ENCODE results near the gene TSSK1B.
"Not testable (repeated sequence)": the region's sequence is repeated elsewhere in the genome, so short reads cannot be mapped to it uniquely, and the experiment has no call there.

The TSSK1B gene, protein sequence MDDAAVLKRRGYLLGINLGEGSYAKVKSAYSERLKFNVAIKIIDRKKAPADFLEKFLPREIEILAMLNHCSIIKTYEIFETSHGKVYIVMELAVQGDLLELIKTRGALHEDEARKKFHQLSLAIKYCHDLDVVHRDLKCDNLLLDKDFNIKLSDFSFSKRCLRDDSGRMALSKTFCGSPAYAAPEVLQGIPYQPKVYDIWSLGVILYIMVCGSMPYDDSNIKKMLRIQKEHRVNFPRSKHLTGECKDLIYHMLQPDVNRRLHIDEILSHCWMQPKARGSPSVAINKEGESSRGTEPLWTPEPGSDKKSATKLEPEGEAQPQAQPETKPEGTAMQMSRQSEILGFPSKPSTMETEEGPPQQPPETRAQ

DNA sequence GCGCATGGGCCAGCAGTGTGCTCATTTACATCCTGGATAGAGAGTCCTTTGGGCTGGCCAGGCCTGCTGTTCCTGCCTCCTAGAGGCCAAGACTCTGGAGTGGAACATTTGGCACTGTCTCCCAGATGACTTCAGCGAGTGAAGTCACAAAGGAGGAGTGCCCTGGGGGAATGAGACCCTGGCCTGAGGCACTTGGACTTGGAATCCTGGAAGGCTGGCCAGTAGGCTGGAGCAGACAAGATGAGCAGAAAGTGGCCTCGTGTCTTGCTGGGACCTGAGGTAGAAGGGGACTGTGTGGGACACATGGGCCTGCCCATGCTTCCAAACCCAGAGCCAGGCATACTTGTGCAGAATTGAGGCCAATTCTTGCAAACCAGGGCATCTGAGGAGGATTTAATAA is at the start of gene TSSK1B:
Gene TSSK1B (minus strand): TSS at position 101 of the 400 bp plus-strand sequence. CDS start 150 bp downstream, outside the sequence.
- no peak for DNase-seq (ENCODE audit: low read depth)

- no peak for DNase-seq (ENCODE audit: low read depth)
Observed at GRCh38 chr5:113480243-113480642, 45.5 kb upstream of the TSSK1B start.

DNA sequence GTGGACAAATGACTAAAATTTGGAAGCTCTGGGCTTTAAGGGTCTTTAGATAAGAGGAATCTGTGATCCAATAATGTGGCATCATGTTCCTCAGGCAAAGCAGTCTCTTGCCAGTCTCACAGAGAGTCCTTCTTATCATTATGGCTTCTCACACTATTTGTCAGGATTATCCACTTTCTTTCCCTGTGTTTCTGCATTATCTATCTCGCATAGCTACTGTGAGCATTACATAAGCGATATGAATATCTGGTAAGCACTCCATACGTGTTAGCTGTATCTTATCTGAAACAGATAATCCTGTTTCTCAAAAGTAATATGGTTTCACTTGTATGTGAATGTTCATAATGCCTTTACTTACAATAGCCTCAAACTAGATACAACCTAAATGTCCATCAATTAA is 43.9 kb upstream of the TSSK1B start:
- no peak for DNase-seq (ENCODE audit: low read depth)

DNA sequence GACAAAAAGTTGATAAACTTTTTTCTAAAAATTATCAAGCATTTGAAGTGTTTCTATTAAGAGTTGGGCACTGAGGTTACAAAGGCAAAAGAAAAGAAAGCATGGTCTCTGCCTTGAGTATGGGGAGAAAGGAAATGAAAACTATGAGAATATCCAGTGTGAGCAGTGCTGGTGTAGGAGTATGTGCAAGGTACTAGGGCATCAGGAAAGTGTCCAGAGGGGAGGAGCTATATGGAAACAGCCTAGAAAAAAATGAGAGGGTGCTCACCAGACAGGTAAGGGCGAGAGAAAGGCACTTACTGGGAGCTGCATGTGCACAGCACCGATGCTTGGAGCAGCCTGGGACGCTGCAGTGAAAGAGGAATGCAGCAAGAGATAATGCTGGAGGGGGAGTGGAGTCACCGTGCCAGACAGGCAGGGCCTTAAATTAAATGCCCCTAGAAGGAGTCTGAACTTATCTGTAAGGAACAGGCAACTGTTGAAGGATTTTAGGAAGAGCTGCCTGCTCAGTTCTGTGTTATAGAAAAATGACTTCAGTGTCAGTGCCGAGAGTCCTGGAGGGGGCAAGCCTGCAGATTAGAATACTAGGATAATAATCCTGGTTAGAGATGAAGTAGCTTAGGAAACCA is 39.4 kb upstream of the TSSK1B start:
- DNase-seq (ENCODE audit: low read depth), result no peak

DNA sequence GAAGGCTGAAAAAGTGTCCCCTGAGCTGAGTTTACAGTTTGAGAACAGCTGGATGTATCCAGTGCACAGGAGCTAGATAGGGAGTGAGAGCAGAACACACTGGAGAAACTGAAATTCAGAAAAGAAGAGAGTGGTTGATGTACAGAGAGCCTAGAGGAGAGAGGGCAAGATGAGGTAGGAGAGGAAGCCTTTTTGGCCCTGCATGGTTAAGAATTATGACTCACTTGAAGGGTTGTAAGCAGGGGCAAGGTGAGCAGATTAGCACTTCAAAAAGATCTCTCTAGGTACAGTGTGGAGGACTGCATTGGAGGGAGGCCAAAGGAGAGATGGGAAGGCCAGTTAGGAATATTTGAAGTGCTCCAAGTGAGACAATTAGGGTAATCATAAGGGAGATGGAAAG is 28.2 kb upstream of the TSSK1B start:
- DNase-seq (ENCODE audit: low read depth), result no peak

DNA sequence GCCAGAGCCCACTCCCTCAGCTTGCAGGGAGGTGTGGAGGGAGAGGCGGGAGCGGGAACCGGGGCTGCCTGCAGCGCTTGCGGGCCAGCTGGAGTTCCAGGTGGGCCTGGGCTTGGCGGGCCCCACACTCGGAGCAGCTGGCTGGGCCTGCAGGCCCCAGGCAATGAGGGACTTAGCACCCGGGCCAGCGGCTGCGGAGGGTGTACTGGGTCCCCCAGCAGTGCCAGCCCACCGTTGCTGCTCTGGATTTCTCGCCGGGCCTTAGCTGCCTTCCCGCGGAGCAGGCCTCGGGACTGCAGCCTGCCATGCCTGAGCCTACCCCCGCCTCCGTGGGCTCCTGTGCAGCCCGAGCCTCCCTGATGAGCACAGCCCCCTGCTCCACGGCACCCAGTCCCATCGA is 22.3 kb upstream of the TSSK1B start:
- not testable (repeated sequence) for DNase-seq (ENCODE audit: low read depth)

GRCh38 chr5:113452941-113453340 is 18.2 kb upstream of the TSSK1B start:
- DNase-seq (ENCODE audit: low read depth), result no peak

DNA sequence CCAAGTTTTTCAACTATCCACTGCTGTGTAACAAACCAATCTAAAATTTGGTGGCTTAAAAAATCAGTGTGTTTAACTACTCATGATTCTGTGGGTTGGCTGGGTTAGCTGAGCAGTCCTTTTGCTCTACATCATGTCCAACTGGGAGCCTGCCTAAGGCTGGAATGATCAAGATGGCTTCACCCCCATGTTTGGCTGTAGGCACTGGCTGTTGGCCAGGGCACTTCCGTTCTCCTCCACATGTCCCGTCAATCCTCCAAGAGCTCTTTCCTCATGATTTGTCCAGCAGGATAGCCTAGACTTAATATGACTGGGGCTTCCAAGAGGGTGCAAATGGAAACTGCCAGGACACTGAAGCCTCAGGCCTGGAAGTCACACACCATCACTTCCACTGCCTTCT is 17.0 kb upstream of the TSSK1B start:
- DNase-seq (ENCODE audit: low read depth), result no peak

DNA sequence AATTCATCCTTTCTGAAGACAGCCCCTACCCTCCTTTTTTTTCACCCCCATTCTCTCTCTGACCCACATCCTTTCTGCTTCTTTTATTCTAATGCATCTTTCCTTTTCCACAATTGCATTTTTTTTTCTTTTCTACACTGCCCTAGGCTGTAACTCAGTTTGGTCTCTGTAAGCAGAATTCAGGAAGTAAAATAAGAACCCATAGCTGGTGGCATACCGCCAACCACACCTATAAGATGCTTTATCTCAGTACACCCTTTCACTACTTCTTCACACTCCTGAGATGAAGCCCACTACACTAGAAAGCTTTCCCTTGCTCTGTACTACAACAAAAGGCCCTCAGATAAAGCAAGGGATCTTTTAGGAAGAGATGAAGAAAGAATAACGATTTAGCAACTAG is 16.1 kb upstream of the TSSK1B start:
- no peak for DNase-seq (ENCODE audit: low read depth)

DNA sequence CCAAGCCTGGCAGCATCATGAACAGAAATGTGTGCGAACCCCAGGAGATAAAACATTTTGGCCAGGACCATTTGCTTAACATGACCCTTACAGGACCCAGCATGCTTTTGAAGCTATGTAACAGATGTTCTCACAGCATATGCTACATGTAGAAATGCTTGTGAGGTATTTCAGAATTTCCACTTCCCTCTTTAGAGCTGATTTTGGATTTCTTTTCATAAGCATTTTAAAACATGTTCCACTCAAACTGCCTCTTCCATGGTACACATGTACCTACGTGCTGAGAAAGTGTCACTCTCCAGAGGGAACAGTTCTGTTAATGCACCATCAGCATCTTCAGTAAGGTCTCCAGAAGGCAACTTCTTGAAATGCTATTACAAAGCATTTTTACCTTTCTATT is 15.7 kb upstream of the TSSK1B start:
- DNase-seq (ENCODE audit: low read depth), result no peak

DNA sequence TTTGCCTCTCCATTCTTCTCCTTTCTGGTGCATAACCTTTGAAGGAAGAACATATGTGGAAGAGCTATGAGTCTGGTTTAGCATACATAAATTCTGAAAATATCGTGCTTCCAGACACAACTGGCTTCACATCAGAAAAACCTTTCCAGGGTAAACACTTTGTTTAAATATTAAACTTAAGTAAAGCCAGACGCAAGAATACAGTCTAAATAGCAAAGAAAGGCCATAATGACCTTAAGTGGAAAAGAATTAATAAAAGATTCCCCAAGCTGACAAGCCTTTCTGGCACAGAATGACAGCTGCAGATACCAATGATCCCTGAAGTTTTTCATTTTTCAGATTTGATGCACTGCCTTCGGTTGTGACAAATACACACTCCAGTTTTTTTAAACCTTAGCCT is 13.5 kb upstream of the TSSK1B start:
- DNase-seq (ENCODE audit: low read depth), result no peak

GRCh38 chr5:113447498-113448050 is 12.8 kb upstream of the TSSK1B start:
- no peak for DNase-seq (ENCODE audit: low read depth)

GRCh38 chr5:113446358-113446927 is 11.7 kb upstream of the TSSK1B start:
- no peak for DNase-seq (ENCODE audit: low read depth)

DNA sequence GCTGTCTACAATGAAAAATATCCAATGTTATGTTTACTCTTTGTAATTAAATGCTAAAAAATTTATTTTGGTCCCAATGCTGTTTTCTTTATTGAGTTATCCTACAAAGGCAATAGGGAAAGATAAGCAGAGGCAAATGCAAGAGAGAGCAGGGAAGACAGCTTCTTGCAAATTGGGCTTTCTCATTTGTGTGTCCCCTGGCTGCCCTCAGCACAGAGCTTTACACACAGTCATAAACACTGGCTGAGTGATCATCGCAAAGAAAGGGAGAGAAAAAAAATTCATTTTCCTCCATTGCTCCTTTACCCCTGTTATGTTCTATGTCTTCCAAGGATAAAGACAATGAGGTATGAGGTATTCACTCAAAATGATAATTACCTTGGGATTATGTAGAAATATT is 2.3 kb upstream of the TSSK1B start:
- DNase-seq (ENCODE audit: low read depth), result no peak

GRCh38 chr5:113435575-113435974 is 786 bp upstream of the TSSK1B start:
- DNase-seq (ENCODE audit: low read depth), result no peak

GRCh38 chr5:113433862-113434612 is 752 bp downstream of the TSSK1B start:
- DNase-seq (ENCODE audit: low read depth), result no peak

DNA sequence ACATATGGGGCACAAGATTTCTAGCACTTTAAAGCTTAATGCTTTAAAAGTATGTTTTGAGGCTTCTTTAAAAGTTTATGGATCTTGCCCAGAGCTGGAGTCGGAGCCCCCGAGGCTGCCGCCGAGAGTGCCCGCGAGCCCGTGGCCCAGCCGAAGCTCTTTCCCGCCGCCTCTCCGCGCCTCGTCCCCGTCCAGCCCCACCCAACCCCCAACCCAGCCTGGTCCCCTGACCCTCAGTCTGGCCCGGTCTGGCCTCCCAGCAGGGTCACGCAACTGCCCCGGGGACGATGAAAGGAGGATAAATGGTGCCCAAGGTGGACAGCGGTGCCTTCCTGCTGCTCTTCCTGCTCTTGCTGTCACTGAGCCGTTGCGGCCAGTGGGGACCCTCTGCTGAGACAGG is 1.7 kb downstream of the TSSK1B start:
- DNase-seq (ENCODE audit: low read depth), result no peak

DNA sequence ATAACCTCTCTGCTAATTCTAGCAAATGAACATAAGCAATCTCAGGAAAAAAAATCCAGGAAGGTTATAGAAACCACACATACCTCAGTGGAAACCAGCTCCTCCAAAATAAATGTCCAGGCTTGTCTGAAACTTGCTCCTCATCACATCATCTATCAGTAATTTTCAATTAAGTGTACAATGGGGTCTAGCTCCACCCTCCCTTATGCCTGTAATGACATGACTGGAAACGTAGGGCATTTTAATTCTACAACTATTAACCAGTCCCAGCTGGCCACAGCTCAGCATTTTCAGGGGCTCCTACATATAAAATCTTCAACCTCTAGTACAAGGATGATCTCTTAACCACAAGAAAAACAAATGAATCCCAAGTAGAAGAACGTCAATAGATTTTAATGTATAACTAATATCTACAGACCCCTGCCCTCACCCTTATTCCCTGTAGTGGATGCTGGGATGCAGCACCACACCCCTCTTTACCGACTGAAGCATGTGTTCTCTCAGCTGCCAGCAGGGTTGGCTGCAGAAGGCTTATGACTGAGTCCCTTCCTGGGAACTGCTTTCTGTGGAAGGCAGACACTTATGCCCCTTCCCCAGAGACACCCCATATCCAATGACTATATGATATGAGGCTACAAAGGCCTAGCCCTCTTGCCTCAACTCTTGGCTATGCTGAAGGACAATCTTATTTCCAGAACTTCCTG is 6.8 kb downstream of the TSSK1B start:
- no peak for DNase-seq (ENCODE audit: low read depth)

DNA sequence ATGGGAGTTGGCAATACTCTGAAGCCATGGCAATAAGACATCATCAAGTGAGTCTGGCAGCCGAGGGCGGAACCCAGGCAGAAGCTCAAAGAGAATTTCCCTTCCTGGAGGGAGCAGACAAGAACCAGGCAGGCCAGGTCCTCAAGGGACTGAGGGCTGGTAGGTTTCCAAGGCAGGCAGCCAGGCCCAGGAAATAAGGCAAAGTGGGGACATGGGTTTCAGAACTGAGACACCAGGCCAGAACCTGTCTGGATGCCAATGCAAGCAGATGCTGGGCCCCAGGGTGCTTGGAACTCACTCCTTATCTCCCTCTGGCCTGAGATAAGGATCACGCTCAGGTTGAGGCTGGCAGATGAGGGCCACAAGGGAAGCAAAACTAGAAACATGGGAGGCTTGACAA is 8.9 kb downstream of the TSSK1B start:
- DNase-seq (ENCODE audit: low read depth), result no peak

GRCh38 chr5:113421693-113422092 is 13.1 kb downstream of the TSSK1B start:
- DNase-seq (ENCODE audit: low read depth), result no peak

DNA sequence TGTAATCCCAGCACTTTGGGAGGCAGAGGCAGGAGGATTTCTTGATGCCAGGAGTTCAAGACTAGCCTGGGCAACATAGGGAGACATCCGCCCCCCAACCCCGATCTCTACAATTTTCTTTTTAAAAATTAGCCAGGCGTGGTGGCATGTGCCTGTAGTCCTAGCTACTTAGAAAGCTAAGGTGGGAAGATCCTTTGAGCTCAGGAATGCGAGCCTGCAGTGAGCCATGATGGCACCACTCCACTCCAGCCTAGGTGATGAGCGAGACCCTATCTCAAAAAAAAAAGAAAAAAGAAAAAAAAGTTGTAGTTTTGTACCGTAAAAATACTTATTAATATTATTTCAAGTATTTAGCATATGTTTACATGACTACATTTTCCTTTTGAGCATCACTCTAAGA is 29.3 kb downstream of the TSSK1B start:
- no peak for DNase-seq (ENCODE audit: low read depth)

- DNase-seq (ENCODE audit: low read depth), result no peak
Observed at GRCh38 chr5:113404269-113404668, 30.5 kb downstream of the TSSK1B start.
